DMS 273 (cell line): ENCODE measurements around the gene SYT2.
"Not testable (repeated sequence)": the region's sequence is repeated elsewhere in the genome, so short reads cannot be mapped to it uniquely, and the experiment has no call there.

Experiments used
- DNase-seq: peaks from one replicate; lab custom pipeline; 2025; ENCODE audit not compliant: unreplicated experiment; lab: John Stamatoyannopoulos, UW

SYT2 gene

DNA sequence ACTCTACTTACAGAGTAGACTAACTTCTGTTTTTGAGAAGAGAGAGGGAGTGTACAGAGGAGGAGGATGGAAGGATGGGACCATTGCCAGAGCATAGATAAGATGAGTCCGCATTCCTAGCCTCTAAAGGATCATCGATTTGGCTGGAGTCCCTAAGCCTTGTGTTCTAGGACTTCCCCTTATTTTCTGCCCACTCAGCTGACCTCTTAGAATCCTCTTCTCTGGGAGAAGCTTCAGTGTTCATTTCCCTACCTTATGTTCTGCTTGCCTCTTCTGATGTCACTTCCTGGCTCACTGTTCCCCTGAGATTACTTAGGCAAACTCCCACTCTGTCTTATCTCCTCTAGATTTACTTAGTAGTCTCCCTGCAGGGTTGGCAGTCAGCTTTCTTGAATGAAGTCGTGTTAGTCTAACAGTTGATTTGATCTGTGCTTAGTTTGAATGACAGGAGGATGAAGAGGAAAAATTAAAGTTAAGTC is 156.7 kb downstream of the SYT2 start:
- DNase-seq: peak; percentile 39

DNA sequence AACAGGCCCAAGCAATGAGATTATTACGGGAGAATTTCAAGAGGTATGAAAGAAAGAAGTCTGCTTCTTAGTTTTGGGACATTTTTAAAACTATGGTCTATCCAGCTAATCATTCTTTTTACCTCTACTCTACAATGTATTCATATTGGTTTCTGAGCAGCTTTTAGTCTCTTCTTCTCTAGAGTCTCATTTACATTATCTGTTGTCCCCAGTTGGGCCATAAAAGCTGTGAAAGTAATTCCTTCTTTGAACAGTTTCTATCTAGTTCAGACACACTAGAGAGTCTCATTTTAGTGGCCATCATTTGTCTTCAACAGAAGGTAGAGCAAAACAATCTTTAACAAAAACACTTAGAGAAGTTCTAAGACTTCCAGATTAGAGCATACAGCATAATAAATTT is 157.2 kb downstream of the SYT2 start:
- not testable (repeated sequence) for DNase-seq

DNA sequence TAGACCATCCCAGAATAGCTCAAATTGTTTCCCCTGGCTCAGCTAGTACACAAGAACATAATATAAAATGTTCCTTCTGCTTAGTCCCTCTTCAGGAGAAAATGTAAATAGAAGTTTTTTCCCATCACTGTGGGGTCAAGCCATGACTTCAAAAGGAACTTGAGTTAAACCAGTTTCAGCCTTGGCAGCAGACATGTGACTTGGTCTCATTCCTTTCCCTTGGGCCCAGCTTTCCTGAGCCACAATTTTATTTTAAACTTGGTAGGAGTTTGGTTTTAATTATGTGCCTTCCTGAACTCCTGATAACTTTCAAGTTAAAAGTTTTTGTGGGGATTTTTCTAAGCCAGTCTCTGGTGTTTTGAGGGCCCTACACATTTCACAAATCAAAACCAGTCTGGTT is 157.6 kb downstream of the SYT2 start:
- DNase-seq: not testable (repeated sequence)

DNA sequence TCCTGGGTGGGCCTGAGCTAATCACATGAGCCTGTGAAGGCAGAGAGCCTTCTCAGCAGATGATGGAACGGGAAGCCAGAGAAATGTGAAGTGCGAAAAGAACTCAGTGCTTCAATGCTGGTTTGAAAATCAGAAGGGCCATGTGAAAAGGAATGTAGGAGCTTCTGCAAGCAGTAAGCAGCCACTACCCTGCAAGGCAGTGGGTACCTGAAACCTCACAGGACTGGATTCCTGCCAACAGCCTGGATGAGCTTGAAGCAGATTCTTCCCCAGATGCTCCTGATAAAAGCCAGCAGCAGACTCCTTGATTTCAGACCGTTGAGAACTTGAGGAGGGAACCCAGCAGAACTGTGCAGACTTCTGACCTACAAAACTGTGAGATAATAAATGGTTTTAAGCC is 158.6 kb downstream of the SYT2 start:
- peak; percentile 72 for DNase-seq

DNA sequence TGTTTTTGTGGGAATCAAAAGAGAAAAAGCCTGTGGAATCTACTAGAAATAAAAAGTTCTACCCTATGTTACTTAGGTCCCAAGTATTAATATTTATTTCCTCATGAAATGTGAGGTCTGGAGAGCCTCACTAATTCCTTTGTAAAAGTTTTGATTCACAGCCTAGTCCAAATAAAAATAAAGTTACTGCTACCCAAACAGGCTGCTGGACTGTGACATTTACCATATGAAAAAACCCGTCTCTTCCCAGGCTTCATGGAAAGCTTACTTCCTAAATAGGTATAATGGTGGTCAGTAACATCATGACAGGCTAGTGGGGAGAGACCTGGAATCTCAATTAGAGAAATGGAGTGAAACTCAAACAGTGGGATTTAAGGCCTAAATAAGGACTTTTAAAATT is 160.2 kb downstream of the SYT2 start:
- not testable (repeated sequence) for DNase-seq

DNA sequence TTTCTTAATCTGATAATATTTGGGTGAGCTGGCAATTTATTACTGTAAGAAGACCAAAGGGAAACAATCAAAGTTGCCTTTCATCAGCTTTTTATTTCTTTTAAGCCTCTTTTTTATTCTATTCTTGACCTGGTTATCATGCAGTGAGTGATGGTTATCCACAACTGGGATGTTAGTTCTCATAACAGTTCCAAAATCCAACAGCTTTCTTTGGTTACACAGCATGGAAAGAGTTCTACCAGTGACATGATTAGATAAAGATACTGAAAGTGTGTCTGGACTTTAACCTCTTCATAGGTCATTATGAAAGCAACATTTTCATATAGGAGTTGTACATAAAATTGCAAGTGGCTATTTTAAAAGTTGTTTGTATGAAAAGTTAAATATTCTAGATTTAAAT is 163.0 kb downstream of the SYT2 start:
- DNase-seq: no peak

DNA sequence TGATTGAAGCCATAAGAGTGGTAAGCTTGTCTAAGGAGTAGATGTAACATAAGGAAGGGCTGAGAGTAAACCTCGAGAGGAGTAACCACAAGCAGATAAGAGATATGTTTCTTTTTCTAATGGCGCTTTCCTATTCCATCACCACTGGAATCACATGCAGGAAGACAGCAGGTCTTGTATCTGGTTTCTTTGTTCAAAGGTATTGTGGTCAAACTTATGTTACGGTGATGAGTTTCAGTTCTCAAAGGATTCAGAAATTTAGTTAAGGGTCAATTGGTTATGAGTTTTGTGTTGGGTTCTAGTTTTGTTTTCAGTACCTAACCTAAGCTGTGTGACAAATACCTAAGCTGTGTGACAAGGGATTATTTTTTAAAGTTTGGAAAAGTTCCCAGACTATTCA is 163.5 kb downstream of the SYT2 start:
- DNase-seq: not testable (repeated sequence)

DNA sequence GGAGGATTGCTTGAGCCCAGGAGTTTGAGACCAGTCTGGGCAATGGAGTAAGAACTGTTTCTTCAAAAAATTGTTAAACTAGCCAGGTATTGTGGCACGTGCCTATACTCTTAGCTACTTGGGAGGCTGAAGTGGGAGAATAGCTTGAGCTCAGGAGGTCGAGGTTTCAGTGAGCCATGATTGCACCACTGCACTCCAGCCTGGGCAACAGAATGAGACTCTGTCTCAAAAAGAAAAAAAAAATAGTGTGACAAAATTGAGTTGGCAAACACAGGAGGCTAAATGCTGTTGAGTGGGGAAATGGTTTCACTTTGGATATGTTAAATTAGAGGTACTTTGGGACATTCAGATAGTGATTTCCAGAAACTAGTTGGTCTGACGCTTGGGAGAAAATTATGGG is 163.9 kb downstream of the SYT2 start:
- not testable (repeated sequence) for DNase-seq

DNA sequence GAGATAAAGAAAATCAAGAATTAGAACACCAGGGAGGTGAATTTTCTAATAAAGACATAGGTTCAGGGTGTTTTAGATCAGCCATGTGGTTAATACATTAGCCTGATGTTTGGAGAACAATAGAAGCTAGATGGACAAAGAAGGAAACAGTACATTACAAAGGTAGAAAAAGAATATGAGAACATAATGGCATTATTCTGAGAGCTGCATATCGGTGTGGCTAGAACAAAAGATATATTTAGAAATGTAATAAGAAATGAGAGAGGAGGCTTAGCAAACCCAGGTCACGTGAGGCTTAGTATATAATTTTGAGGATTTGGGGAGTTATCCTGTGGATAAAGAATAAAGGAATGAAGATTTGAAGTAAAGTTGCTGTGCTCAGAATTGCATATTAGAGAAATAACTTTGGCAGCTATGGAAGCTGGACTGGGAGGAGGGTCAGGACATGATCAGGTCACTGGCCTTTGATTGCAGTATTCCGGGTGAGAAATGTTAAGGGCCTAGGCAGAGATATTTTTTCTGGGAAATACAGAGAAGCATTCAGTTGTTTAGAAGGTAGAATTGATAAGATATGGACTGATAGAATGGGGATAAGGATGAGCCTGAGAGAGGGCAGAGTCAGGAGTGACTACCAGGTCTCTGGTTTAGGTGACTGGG is 164.5 kb downstream of the SYT2 start:
- DNase-seq: not testable (repeated sequence)

DNA sequence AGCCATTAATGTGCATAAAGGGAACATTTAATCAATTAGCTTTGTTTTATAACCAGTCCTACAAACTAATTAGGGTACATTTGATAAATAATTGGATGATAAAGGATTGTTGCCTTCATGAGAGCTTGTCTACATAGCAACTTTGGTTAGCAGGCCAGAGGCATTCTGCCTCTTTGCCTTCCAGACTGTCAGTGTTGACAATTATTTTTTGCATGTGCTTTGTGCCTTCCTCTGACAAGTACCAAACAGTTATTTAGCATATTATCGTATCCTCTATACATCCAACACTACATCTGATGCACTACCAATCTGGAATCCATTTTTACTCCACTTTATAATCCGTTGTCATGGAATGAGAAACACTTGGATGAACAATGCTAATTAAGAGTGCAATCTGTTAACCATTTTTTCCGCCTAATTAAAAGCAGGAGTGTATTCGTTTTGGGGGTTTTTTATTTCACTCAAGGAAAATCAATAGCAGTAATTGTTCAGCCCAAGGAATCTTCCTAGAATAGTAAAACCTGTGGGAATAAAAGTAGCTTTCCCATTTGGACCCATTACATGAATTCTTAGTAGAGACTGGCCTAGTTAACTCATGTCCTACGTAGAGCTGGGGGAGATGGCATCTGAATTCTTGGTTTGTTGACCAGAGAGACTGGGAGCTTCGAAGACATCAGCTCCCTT is 165.3 kb downstream of the SYT2 start:
- not testable (repeated sequence) for DNase-seq

DNA sequence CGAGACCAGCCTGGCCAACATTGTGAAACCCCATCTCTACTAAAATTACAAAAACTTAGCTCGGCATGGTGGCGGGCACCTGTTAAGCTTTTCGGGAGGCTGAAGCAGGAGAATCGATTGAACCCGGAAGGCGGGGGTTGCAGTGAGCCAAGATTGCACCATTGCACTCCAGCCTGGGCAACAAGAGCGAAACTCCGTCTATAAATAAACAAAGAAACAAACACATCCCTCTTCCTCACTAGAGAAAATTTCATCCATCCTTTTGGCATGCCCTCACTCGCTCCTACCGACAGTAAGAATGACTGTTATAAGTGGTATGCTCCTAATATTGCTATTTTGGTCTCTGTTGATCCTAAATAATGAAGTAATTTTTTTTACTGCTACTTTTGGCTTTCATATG is 166.7 kb downstream of the SYT2 start:
- not testable (repeated sequence) for DNase-seq

DNA sequence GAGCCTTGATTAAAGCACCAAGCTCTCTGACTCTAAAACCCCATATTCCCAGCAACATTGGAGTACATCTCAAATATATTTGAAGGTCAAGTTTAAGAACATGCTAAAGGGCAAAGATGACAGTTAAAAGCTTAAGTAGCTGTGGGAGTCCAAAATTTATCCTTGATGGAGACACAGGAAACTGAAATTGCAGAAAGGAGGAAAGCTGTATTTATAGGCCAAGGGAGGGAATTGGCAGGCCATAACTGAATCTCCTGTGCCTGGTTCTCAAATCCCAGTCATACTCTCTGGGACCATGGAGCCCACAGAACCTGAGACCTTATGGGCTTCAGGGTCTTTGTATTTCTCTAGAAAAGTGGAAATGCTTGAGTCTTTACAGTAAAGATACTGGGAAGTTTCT is 167.8 kb downstream of the SYT2 start:
- not testable (repeated sequence) for DNase-seq

DNA sequence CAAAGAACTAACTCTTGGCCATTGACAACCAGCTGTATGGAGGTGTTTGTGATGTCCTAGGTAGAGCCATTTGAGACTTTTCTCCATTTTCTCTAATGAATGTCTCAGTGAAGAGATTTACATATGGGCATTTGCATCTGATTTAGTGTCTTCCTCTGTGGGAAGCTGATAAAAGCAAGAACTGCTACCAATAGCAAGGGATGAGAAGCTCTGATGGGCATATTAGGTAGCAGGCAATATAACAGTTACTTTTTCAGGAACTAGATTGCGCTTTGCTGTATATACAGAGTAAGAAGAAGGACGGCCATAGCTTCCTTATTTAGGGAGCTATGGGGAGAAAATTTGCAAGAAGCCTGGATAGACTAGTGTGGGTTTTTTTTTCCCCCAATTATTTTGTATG is 169.4 kb downstream of the SYT2 start:
- DNase-seq: not testable (repeated sequence)
